Adrenal gland (tissue), 12 donors: ENCODE results near the gene SLC27A5. TPM values are rescaled to one million over a fixed set of nuclear protein-coding genes. Genes with fewer than 3 reads are reported as not detected.

Experiments used
- DNase-seq, 7 donors: peaks; one replicate each; pipeline ENCODE4 v3.0.0-alpha.2; 2019 to 2020
- H3K27ac ChIP-seq, 5 donors: fragments of 200-600 bp; sonication (generic) in 4 of 5; 1 replicate in 3 of 5; 2 replicates in 2 of 5; pipeline versions ENCODE4 v1.5.1 to v1.8.0; 2016 to 2020; ENCODE audit warnings: mild to moderate bottlenecking in 1 of 5
- H3K27me3 ChIP-seq: fragments of 200-600 bp; 2 replicates; pipeline ENCODE4 v1.8.0; 2021
- H3K36me3 ChIP-seq, 2 donors: fragments of 200-600 bp; replicated peaks in 1 of 2; 1 replicate in 1 of 2; 2 replicates in 1 of 2; pipeline versions ENCODE4 v1.5.1 to v1.8.0; 2018 to 2022
- H3K4me1 ChIP-seq, 2 donors: fragments of 200-600 bp; replicated peaks in 1 of 2; 1 replicate in 1 of 2; 2 replicates in 1 of 2; pipeline versions ENCODE4 v1.5.1 to v1.8.0; 2018 to 2021
- H3K4me3 ChIP-seq, 4 donors: fragments of 200-600 bp; sonication (generic) in 3 of 4; one replicate each; pipeline ENCODE4 v1.5.1; 2016 to 2018
- H3K9me3 ChIP-seq, 3 donors: fragments of 200-600 bp; sonication (generic) in 1 of 3; replicated peaks in 1 of 3; 1 replicate in 2 of 3; 2 replicates in 1 of 3; pipeline versions ENCODE4 v1.5.1 to v1.8.0; 2016 to 2021
- CTCF ChIP-seq, 6 experiments: fragments of 450-650 bp in 4 of 6; fragments of 200-600 bp in 2 of 6; sonication (generic) in 1 of 6; IDR thresholded peaks; 1 replicate in 5 of 6; 2 replicates in 1 of 6; pipeline versions ENCODE4 v1.5.1 to v1.8.0; 2016 to 2021; ENCODE audit warnings: antibody characterized with exemption in 6 of 6, mild to moderate bottlenecking in 2 of 6, moderate library complexity in 1 of 6
- POLR2A ChIP-seq, 2 donors: fragments of 450-650 bp; IDR thresholded peaks; one replicate each; pipeline ENCODE4 v1.6.1; 2017; ENCODE audit warnings: antibody characterized with exemption in 2 of 2, mild to moderate bottlenecking in 2 of 2, moderate library complexity in 1 of 2
- WGBS, 4 donors: extraction: QIAGEN DNeasy Blood & Tissue Kit in 2 of 4; methylation state at CpG; one replicate each; pipeline versions ENCODE4 v1.1.5 to v1.1.7; 2013 to 2017; 5-methylcytosine and 5-hydroxymethylcytosine counted together
- intact Hi-C, 2 donors: fragments of 100-400 bp; cut with DNase I; formaldehyde crosslinking; loops; one replicate each; pipeline versions ENCODE4 v1.14.1 to v1.15.0; 2022 to 2023
- polyA plus RNA-seq, 3 donors: library from polyadenylated mRNA; stranded (reverse); fragments of 200-250 nt in 2 of 3; fragments of 350-450 nt in 1 of 3; fragmentation: Illumina TruSeq in 1 of 3; extraction: RNeasy Lipid Tissue Mini Kit (QIAGEN cat#74804) in 1 of 3; gene quantifications; one replicate each; pipeline ENCODE4 v1.2.3, GENCODE V29; 2013 to 2014
- total RNA-seq, 9 donors: library from RNA; depleted of rRNA in 4 of 9; stranded (reverse); fragments of >200 nt in 4 of 9; fragments of 120-200 nt in 1 of 9; fragmentation: NEBNext Ultra II Directional in 1 of 9; extraction: Animal tissue kit (Norgen Biotek cat#: 25700) in 1 of 9; gene quantifications; one replicate each; pipeline versions ENCODE4 v1.1.0 to v1.2.4, GENCODE V29; 2013 to 2023
- donor health status: healthy with polysubstance abuse.
- donor health status: Bipolar disorder and iron deficiency.
- donor health status: DM: yes; HTN: yes; CAD: no.
- donor health status: DM: no; HTN: no; CAD: no.
- donor health status: DM: no; HTN: no; CAD: no.
- donor health status: DM: yes; HTN: yes; CAD: no.

The SLC27A5 gene
- total and polyA plus RNA-seq, 12 donors, result 3.8 to 18.3 (median 9.1) TPM

- WGBS, 4 donors, result 82 to 91% (median 86%) methylated on average over 10 to 13 of the region's 13 CpGs
- Histone ChIP-seq H3K27ac (no peak overlapping the region), H3K4me3 (no peak overlapping the region), H3K4me1 (peaks cover 28 to 40% of the 10 kb centered on the region in 2 donors), H3K36me3 (peaks cover 0 to 66% of the 10 kb centered on the region in 2 donors), H3K27me3 (no peaks in the 10 kb centered on the region), H3K9me3 (no peaks in the 10 kb centered on the region)
- TF ChIP-seq POLR2A (IDR thresholded peaks at IDR 0.05), result no peak
- peak in 1 of 7 donors; percentile 54 for DNase-seq
- intact Hi-C loops, result no loop called here
These were observed 38.8 kb upstream of the SLC27A5 start for GRCh38 chr19:58550362-58551122.

GRCh38 chr19:58549664-58550361, 38.0 kb upstream of the SLC27A5 start:
- Histone ChIP-seq H3K27ac (no peak overlapping the region), H3K4me1 (peaks cover 29 to 39% of the 10 kb centered on the region in 2 donors), H3K36me3 (peaks cover 0 to 66% of the 10 kb centered on the region in 2 donors), H3K9me3 (no peaks in the 10 kb centered on the region), H3K4me3 (no peak overlapping the region), H3K27me3 (no peaks in the 10 kb centered on the region)
- intact Hi-C loops, result no loop called here
- DNase-seq, result no peak
- WGBS, 4 donors, result 76 to 85% (median 83%) methylated on average over 5 to 11 of the region's 11 CpGs
- TF ChIP-seq POLR2A (IDR thresholded peaks at IDR 0.05) (no peak), CTCF (IDR thresholded peaks at IDR 0.05) (no peak)

- peak in 2 of 7 donors; percentile 35 to 54 for DNase-seq
- Histone ChIP-seq H3K36me3 (peaks cover 0 to 66% of the 10 kb centered on the region in 2 donors), H3K27ac (no peak overlapping the region), H3K4me1 (peaks cover 26 to 36% of the 10 kb centered on the region in 2 donors), H3K4me3 (no peak overlapping the region), H3K27me3 (no peaks in the 10 kb centered on the region), H3K9me3 (no peaks in the 10 kb centered on the region)
- intact Hi-C loops, result no loop called here
- TF ChIP-seq POLR2A (IDR thresholded peaks at IDR 0.05) (no peak), CTCF (IDR thresholded peaks at IDR 0.05) (no peak)
- 88 to 100% (median 90%) methylated on average over 2 to 20 of the region's 20 CpGs for WGBS, 4 donors
These were observed 37.3 kb upstream of the SLC27A5 start for GRCh38 chr19:58548859-58549663.

GRCh38 chr19:58547323-58548312, 35.8 kb upstream of the SLC27A5 start:
- TF ChIP-seq CTCF (IDR thresholded peaks at IDR 0.05), result no peak
- TF ChIP-seq POLR2A (IDR thresholded peaks at IDR 0.05), result no peak
- Histone ChIP-seq H3K4me3 (no peak overlapping the region), H3K36me3 (peaks cover 0 to 56% of the 10 kb centered on the region in 2 donors), H3K27ac (no peak overlapping the region), H3K27me3 (no peaks in the 10 kb centered on the region), H3K4me1 (peaks cover 19 to 30% of the 10 kb centered on the region in 2 donors), H3K9me3 (no peaks in the 10 kb centered on the region)
- intact Hi-C loops, result no loop called here
- WGBS, 4 donors, result 85 to 90% (median 86%) methylated on average over 9 to 18 of the region's 18 CpGs
- DNase-seq, result no peak
